Fibroblast of mammary gland (primary cell): ENCODE measurements around the gene PDGFRB.

Experiments used
- DNase-seq: peaks from one replicate; pipeline ENCODE4 v3.0.0-alpha.2; 2010; ENCODE audit warnings: low read depth
- H3K4me3 ChIP-seq: 2 replicates; pipeline ENCODE4 v1.5.1; 2011; ENCODE audit warnings: low read depth, mild to moderate bottlenecking, low read length, moderate library complexity; ENCODE audit not compliant: control insufficient read depth
- CTCF ChIP-seq: conservative IDR thresholded peaks from 2 replicates; pipeline ENCODE4 v1.5.1; 2011; ENCODE audit warnings: low read depth, low read length, inconsistent platforms; ENCODE audit not compliant: control insufficient read depth, insufficient read depth

Gene PDGFRB

GRCh38 chr5:150138551-150139265 is 16.9 kb downstream of the PDGFRB start:
- TF ChIP-seq CTCF, result no peak
- peak; percentile 81 for DNase-seq
- no peak overlapping the region for H3K4me3 ChIP-seq

GRCh38 chr5:150137997-150138396 is 17.6 kb downstream of the PDGFRB start:
- no peak for TF ChIP-seq CTCF
- peak; percentile 81 for DNase-seq
- no peak overlapping the region for H3K4me3 ChIP-seq

- no peak overlapping the region for H3K4me3 ChIP-seq
- DNase-seq, result no peak
- no peak for TF ChIP-seq CTCF
Measured at GRCh38 chr5:150137168-150137957, 18.3 kb downstream of the PDGFRB start.

- H3K4me3 ChIP-seq, result no peak overlapping the region
- no peak for DNase-seq
- TF ChIP-seq CTCF, result no peak
Measured at GRCh38 chr5:150136305-150137167, 19.1 kb downstream of the PDGFRB start.

GRCh38 chr5:150135557-150136304 is 19.9 kb downstream of the PDGFRB start:
- H3K4me3 ChIP-seq, result no peak overlapping the region
- no peak for TF ChIP-seq CTCF
- DNase-seq, result no peak

GRCh38 chr5:150134198-150134588 is 21.5 kb downstream of the PDGFRB start:
- no peak overlapping the region for H3K4me3 ChIP-seq
- no peak for DNase-seq
- TF ChIP-seq CTCF, result no peak
